GM12865 (cell line): ENCODE results near the gene DYNC1H1.

Experiments used
- DNase-seq: peaks from one replicate; pipeline ENCODE4 v3.0.0; 2010; ENCODE audit warnings: low read depth
- H3K4me3 ChIP-seq: 2 replicates; pipeline ENCODE4 v1.5.1; 2011; ENCODE audit warnings: mild to moderate bottlenecking, low read depth, low read length, control low read depth
- TF ChIP-seq, protein P1 (sequence below): IDR thresholded peaks from 2 replicates; pipeline ENCODE4 v1.5.1; 2011; ENCODE audit warnings: low read length, control low read depth, low read depth, inconsistent platforms; ENCODE audit not compliant: insufficient read depth; ENCODE audit errors: missing control alignments

Gene DYNC1H1

DNA sequence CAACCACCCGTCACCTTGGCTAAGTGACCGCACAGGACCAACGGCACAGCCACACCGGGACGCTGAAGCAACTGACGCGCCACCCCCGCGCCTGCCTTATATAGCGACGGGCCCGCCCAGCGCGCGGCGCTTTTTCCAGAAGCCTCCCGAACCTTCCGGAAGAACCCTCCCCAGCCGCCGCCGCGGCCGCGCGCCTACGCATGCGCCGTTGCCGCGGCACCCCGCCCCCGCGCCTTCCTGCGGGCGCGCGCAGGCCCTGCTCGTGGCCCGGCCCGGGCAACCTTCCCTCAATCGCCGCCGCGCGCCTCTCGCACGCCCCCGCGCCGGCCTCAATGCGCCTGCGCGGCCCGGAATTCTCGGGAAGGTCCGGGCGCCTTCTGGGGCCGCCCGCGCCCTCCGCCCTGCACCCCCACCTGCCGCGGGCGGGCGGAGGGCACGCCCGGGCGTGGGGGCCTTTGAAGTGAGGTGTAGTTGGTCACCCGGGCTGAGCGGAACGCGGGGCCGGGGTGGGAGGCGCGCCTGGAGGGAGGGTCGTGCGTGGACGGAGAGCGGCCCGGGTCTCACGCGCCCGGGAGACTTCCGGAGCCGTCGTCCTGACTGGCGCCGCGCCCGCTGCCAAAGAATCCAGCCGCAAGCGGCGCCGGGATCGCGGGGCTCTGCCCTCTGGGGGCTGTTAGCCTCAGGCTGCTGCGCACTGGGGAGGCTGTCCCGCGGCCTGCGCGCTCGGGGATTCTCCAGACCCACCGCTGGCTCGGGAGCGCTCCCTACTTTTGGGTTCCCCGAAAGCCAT, 122.8 kb downstream of the DYNC1H1 start, which contains the start of gene HSP90AA1:
Gene HSP90AA1 (minus strand): TSS at position 73 of the 790 bp plus-strand sequence. CDS start 666 bp downstream, outside the sequence.
- peak within 1 kb of the TSS; percentile 97 for H3K4me3 ChIP-seq
- peak; percentile 96 for DNase-seq
- TF ChIP-seq, protein P1, sequence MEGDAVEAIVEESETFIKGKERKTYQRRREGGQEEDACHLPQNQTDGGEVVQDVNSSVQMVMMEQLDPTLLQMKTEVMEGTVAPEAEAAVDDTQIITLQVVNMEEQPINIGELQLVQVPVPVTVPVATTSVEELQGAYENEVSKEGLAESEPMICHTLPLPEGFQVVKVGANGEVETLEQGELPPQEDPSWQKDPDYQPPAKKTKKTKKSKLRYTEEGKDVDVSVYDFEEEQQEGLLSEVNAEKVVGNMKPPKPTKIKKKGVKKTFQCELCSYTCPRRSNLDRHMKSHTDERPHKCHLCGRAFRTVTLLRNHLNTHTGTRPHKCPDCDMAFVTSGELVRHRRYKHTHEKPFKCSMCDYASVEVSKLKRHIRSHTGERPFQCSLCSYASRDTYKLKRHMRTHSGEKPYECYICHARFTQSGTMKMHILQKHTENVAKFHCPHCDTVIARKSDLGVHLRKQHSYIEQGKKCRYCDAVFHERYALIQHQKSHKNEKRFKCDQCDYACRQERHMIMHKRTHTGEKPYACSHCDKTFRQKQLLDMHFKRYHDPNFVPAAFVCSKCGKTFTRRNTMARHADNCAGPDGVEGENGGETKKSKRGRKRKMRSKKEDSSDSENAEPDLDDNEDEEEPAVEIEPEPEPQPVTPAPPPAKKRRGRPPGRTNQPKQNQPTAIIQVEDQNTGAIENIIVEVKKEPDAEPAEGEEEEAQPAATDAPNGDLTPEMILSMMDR = no peak

DNA sequence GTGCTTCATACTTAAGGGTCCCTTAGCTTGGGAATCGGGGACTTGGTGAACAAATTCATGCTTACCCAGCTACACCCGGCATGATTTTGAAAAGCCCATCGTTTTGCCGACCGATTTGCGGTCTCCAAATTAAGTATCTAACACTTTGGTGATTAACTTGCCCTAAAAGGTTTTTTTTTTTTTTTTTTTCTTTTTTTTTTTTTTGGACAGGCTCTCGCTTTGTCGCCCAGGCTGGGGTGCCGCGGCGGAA, 123.3 kb downstream of the DYNC1H1 start:
- TF ChIP-seq, protein P1 = no peak
- peak overlapping the region; percentile 97 for H3K4me3 ChIP-seq
- DNase-seq = no peak

DNA sequence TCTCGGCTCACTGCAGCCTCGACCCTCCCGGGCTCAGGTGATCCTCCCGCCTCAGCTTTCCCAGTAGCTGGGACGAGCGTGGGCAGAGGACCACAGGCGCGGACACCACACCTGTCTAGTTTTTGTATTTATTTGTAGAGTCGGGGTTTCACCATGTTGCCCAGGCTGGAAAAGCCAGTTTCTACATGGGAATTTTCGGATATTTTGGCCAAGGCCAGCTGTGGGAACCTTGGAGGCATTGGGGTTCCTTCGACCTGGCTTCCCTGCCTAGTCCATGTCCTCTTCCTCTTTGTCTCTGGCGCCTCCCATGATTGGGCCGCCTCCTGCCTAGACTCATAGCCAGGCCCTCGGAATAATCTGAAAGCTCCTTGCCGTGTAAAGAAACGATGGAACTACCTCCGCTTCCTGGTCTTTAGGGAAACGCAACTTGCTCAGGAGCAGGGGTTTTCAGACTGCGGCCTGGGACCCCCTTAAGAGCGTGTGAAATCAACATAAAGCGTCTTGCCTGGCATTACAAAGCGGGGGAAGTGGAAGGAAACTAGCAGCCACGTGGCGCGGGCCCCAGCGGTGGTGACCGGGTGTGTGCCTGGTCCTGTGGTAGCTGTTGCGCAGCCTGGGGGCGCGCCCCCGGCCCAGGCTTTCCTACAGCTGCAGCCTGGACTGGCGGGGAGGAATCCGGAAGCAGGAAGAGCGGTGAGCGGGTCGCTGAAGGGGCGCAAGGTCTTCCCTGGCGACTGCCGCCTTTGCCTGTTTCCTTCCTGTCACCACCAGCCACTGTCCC, 123.8 kb downstream of the DYNC1H1 start:
- peak; percentile 83 for DNase-seq
- TF ChIP-seq, protein P1 = no peak
- peak overlapping the region; percentile 97 for H3K4me3 ChIP-seq

DNA sequence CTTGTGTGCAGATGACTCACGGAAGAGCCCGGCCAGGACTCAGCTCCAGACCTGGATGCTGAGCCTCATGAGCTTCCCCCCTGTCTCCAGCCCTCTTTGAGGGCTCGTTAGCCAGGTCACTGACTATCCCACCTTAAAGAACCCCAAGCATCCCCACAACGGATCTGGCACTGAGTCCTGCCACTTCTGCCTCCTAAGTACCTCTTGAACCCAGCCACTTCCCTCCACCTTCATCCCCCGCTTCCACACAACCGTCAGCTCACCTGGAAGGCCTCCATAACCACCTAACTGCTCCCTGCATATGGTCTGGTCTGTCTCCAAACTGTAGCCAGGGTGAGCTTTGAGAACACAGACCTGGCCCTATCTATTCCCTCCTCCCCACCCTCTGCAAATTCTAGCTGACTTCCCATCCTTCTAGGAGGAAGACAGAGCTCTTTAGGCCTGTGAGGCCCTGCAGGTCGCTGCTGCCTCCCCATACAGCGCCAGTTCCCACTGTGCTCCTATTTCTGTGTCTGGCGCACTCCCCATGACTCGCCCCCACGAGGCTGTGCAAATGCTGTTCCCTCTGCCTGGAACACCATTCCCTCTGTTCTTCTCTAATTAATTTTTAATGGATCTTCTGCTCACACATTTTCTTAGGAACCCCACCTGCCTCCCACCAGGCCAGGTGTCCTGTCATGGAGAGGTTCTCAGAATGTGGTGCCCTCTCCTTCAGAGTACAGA, 125.4 kb downstream of the DYNC1H1 start:
- H3K4me3 ChIP-seq = no peak overlapping the region
- no peak for DNase-seq
- TF ChIP-seq, protein P1 = no peak

DNA sequence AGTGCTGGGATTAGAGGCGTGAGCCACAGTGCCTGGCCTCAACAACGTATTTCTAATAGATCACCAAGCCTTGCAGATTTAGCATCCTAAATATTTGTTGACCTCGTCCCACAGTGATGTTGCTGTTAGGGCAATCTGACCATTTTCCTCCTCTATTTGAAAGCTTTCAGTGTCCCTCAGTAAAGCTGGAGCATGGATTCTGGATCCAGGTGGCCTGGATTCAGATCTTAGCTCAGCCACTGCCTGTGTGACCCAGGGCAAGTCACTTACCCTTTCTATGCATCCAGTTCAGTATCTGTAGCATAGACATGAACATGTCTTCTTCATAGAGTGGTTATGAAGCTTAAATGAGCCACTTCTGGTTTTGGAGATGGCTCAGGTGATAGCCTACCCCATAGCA, 126.3 kb downstream of the DYNC1H1 start:
- TF ChIP-seq, protein P1 = no peak
- no peak for DNase-seq
- no peak overlapping the region for H3K4me3 ChIP-seq

DNA sequence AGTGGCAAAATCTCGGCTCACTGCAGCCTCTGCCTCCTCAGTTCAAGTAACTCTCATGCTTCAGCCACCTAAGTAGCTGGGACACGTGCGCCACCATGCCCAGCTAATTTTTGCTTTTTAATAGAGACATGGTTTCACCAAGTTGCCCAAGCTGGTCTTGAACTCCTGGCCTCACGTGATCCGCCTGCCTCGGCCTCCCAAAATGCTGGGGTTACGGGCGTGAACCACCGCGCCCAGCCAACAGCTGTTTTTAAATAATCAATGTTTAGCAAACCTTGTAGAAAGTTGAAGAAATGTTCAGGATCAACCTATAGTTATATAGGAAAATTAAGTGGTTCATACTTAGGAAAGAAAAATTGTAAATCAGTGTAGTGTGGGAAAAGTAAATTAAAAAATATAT, 128.4 kb downstream of the DYNC1H1 start:
- no peak for DNase-seq
- no peak overlapping the region for H3K4me3 ChIP-seq
- TF ChIP-seq, protein P1 = no peak
